GM12874 (cell line): ENCODE results near the gene CPPED1.

Source experiments
- CTCF ChIP-seq: IDR thresholded peaks from 2 replicates; pipeline ENCODE4 v1.5.1; 2011; ENCODE audit warnings: low read depth, mild to moderate bottlenecking, control low read depth, low read length, moderate library complexity; ENCODE audit not compliant: insufficient read depth

Gene CPPED1

GRCh38 chr16:12829096-12829888, 25.6 kb upstream of the CPPED1 start:
- TF ChIP-seq CTCF, result no peak

GRCh38 chr16:12828206-12828605, 24.5 kb upstream of the CPPED1 start:
- TF ChIP-seq CTCF, result no peak

GRCh38 chr16:12826559-12826958, 22.9 kb upstream of the CPPED1 start:
- TF ChIP-seq CTCF, result no peak

- peak; percentile 82 for TF ChIP-seq CTCF
Measured at GRCh38 chr16:12819126-12820117, 15.7 kb upstream of the CPPED1 start.

- TF ChIP-seq CTCF, result no peak
Measured at GRCh38 chr16:12818326-12818725, 14.6 kb upstream of the CPPED1 start.

GRCh38 chr16:12815361-12815760, 11.7 kb upstream of the CPPED1 start:
- TF ChIP-seq CTCF, result no peak
